Lung microvascular endothelial cell (primary cell): ENCODE data around the gene APCDD1. TPM values are rescaled to one million over a fixed set of nuclear protein-coding genes. Genes with fewer than 3 reads are reported as not detected.
A peak's percentile ranks its signal among the peaks of the same experiment; 100 is the strongest.
"Not testable (repeated sequence)": the region's sequence is repeated elsewhere in the genome, so short reads cannot be mapped to it uniquely, and the experiment has no call there.

Source experiments
- DNase-seq, 2 donors: peaks; one replicate each; pipeline versions ENCODE4 v3.0.0 to v3.0.0-alpha.2; 2010; ENCODE audit warnings: low read depth in 2 of 2
- total RNA-seq: library from RNA; depleted of rRNA; stranded (reverse); fragments of >200 nt; gene quantifications from 2 replicates; pipeline ENCODE4 v1.2.1, GENCODE V29; 2014

The APCDD1 gene
- total RNA-seq, 1 donor from 2014 or later = not detected

DNA sequence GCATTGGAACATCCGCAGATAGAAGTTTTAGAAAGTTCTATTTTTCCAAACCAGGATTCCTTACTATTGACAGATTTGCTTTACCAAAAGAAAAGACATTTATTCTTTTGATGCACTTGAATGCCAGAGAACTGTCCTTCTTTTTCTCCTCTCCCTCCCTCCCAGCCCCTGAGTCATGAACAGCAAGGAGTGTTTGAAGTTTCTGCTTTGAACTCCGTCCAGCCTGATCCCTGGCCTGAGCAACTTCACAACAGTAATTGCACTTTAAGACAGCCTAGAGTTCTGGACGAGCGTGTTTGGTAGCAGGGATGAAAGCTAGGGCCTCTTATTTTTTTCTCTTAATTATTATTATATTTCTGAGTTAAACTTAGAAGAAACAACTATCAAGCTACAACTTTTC lies 33.6 kb downstream of the APCDD1 start:
- no peak for DNase-seq

DNA sequence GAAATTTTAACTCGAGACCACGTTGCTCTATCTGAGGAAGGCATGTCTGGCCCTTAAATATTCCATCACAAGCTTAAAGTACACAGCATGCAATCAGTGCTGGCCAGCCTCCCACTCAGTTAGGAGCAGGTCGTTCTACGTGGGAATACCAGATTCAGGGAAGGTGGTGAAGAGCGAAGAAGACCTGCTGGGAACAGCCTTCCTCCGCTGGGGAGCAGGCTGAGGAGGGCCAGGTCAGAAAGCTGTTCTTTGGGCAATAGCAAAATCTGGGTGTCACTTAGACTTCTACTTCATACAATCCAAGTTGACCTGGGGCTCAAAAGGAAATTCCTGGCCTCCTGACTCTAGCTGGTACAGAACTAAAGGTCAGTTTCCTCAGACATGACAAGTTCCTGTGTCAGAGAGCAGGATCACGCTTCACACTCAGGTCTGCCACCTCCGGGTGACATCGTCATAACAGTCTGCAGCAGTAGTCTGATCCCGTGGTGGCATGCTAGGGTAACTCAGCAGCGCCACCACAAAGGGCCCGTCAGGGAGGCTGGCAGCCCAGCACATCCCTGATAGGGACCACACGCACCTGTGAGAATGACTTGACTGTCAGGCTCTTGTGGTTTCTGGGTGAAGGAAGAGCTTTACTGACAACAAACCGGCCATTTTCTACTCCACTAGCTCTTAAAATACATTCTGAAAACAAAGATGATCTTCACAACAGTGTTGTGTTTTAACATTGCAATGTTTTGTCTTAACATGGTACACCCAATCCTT lies 36.1 kb downstream of the APCDD1 start:
- peak in 1 of 2 donors; percentile 29 for DNase-seq

DNA sequence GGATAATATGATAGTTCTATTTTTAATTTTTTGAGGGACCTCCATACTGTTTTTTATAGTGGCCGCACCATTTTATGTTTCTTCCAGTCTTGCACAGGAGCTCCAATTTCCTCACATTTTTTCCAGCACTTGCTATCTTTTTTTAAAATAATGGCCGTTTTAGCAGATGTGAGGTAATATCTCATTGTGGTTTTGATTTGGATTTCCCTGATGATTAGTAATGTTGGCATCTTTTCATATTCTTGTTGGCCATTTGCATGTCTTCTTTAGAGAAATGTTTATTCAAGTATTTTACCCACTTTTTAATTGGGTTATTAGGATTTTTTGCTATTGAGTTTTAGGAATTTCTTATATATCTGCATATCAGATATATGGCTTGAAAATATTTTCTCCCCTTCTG lies 41.5 kb downstream of the APCDD1 start:
- DNase-seq = no peak

DNA sequence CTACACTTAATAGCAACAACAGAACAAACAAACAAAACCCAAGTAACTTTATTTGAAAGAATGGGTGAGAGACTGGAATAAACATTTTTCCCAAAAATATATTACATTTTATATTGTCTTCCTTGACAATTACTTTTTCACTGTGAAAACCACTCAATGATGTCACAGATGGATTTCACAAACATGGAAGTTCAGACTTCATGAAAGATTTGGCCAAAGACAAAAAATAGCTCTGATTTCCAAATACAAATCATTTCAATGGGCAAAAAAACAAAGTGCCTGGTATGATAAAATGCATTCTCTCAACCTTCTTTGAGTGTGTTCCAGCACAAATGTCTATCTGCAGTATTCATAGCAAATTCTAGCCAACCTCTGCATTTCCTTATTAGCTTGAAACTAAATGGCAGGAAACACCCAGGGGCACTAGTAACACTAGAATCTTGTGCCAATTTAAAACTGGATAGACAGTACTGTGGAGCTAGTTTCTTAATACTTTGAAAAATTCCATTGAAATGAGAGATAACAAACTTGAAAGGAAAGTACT lies 42.8 kb downstream of the APCDD1 start:
- DNase-seq = no peak

DNA sequence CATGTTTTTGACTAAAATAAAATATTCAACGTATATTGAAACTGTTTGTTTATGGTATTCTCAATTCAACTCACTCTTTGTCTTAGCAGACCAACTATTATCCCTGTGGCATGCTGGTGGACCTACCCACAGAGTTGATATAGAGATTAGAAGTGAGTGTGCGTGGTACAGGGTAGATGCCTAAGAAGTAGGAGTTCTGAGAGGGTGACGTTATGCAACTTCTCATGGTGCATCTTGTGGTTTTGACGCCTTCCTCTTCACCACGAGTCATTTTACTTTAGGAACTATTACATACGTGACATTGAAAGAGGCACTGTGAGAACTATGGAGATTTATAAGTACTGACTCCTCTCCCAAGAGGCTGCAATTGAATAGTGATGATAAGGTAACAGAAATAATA lies 44.8 kb downstream of the APCDD1 start:
- DNase-seq = no peak

DNA sequence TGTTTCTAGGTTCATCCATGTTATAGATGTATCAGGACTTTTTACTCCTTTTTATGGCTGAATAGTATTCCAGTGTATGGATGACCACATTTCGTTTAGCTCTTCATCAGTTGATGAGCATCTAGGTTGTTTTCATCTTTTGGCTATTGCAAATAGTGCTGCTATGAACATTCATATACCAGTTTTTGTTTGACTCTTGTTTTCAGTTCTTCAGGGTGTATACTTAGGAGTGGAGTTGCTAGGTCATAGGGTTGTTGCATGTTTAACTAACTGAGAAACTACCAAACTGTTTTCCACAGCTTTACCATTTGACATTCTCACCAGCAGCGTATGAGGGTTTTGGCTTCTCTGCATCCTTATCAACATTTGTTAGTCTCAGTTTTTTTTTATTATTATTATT lies 45.6 kb downstream of the APCDD1 start:
- DNase-seq = no peak

DNA sequence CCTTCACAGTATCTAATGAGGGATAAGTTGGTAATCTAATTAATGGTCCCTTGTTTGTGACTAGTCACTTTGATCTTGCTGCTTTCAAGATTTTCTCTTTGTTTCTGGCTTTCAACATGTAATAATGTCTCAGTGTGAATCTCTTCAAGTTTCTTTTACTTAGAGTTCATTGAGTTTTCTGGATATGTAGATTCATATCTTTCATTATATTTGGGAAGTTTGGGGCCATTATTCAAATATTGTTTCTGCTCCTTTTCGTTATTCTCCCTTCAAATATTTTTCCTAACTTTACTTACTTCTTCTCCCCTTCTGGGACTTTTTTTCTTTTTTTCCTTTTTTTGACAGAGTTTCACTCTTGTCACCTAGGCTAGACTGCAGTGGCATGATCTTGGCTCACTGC lies 50.3 kb downstream of the APCDD1 start:
- DNase-seq = no peak

DNA sequence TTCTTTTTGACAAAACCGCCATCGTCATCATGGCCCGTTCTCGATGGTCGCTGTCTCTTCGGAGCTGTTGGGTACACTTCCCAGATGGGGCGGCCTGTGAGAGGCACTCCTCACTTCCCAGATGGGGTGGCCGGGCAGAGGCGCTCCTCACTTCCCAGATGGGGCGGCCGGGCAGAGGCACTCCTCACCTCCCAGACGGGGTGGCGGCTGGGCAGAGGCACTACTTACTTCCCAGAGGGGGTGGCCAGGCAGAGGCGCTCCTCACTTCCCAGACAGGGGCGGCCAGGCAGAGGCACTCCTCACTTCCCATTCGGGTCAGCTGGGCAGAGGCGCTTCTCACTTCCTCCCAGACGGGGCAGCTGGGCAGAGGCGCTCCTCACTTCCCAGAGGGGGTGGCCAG lies 51.5 kb downstream of the APCDD1 start:
- DNase-seq = not testable (repeated sequence)

DNA sequence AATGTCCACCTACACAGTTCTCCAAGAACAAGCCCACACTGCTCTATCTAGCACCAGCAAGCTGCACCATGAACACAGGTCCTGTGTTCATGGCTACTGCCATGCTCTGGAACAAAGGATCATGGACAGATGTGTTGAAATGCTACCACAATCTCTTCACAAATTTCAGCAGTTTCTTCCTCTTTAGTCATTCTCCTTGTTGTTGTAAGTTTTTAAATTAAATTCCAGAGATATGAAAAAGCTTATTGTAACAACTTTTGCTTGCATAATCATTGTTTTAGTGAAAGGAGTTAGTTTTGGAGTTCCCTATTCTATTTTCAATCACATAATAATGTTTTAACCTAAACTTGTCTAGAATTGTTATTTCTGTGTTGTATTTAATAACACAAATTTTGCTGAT lies 54.2 kb downstream of the APCDD1 start:
- no peak for DNase-seq

DNA sequence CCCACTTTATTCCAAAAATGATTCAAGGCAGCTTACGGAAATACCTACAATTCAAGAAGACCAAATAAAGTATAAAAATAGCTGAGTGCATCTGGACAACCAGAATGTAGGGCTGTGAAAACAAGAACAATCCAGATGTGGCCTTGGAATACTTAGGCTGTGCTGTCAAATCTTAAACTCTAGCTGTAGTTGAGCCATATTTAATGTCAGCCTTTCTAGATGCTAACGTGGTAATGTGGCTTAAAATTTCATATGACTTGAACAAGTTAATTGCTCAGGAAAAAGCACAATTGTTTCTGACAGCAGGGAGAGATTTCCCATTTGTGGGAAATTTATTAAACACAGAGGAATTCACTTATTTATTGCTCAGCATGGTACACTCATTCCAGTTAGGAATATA lies 56.8 kb downstream of the APCDD1 start:
- DNase-seq = no peak

DNA sequence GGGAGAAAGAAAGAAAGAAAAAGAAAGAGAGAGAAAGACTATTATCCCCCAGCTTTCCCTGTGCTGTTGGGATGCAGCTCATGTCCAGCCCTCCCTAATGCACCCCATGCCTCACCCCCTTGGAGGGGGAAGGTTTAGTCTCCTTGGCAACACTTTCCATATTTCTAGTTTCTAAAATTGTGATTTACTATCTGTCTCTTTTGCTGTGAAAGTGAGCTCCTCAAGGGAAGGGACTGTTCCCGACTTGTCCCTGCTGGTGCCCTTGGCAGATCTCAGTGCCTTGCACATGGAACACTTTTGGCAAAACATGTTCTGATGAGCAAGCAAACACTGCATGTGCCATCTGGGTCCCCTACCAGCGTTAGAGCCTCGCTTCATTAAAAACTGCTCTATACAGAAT lies 59.6 kb downstream of the APCDD1 start:
- DNase-seq = no peak

DNA sequence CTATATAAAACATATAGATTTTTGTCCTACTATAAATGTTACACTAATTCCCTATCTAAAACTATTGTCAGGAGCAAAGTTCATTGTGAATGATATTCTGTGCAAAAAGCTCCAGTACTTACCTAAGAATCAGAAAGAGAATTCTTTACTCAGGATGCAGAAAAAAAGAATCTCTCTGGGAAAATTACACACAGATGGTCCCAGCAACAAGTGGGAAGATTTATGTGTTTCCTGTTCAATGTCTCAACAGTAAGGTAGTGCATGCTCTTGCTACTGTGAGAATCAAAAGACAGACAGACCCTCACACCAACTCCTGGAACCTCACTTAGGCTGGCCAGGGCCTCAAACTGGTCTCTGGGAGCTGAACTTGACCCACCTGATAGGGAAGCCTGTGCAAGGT lies 60.2 kb downstream of the APCDD1 start:
- no peak for DNase-seq

DNA sequence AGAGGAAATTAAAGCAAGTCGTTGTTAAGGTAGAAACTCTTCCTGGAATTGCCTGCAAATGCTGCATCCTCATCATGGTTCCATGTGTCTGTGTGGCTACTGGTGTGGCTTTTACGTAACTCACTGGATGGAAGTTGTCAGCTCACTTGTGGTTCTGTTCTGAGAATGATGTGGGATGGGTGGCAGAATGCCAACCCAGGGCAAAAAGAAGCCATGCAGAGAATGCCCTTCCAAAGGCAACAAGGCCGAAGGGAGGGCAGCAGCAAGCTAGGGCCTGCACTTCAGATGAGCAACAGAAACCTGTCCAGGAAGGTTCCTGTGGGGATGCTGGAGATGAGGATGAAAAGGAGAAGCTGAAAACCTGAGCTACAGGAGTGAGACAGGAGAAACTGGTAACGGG lies 61.0 kb downstream of the APCDD1 start:
- DNase-seq = no peak

DNA sequence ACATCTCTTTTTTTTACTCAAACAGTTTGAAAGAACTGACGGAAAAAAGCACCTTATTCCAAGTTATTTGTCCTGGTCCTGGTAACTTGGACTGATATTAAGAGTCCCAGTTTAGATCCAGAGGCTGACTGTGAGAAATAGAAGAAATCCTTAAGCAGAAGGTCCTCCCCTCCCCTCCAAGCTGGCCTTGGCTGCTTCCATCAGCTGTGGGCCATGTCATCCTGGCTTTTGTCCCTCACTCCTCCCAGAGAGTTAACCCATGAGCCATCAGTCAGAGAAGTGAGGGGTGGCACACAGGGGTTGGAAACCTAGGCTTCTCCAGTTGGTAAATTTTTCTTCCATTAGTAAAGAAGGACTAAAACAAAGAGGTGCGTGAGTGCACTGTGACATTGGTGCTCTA lies 61.6 kb downstream of the APCDD1 start:
- no peak for DNase-seq

DNA sequence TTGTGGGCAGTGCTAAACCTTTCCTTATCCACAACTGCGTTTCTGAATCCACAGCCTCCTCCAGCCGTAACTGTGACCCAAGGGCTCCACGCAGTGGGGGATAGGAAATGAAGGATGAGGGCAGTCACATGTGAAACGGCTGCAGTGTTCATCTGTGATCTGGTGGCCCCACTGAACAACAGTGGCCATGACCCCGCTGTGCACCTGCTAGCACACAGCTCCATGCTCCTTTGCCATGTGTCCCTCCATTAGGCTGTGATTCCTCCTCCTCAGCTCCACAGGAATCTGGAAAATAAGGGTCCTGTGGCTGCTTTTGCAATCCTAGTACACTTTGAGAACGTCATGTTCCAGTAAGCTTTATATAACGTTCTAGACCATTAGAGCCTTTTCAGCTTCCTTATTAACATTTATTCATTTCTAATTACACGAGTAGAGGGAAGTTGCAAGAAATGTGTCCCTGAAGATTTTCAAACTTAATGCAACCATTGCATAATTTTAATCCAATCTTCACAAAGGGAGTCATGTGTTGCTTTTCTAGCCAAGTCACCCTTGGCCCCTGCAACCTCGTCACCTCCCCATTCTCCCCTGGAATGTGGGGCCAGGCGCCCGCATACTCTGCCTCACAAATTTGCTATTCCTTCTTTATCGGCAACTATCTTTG lies 64.3 kb downstream of the APCDD1 start:
- DNase-seq = peak in 1 of 2 donors; percentile 33

DNA sequence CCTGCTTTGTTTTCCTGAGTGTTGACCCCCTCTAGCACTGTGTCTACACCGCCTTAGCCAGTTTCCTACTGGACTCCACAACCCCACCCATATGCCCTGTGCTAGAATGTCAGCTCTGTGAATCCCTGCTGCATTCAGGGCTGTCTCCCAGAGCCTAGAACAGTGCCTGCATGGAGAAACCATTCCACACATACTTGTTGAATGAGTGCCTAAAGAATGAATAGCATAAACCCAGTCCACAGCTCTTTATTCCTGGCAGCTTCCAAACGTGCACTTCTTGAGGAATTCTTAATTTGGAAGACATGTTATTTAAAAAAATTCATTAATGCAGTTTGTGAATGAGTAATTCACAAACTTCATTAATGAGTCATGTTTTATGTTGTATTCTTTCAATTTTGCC lies 64.9 kb downstream of the APCDD1 start:
- no peak for DNase-seq

DNA sequence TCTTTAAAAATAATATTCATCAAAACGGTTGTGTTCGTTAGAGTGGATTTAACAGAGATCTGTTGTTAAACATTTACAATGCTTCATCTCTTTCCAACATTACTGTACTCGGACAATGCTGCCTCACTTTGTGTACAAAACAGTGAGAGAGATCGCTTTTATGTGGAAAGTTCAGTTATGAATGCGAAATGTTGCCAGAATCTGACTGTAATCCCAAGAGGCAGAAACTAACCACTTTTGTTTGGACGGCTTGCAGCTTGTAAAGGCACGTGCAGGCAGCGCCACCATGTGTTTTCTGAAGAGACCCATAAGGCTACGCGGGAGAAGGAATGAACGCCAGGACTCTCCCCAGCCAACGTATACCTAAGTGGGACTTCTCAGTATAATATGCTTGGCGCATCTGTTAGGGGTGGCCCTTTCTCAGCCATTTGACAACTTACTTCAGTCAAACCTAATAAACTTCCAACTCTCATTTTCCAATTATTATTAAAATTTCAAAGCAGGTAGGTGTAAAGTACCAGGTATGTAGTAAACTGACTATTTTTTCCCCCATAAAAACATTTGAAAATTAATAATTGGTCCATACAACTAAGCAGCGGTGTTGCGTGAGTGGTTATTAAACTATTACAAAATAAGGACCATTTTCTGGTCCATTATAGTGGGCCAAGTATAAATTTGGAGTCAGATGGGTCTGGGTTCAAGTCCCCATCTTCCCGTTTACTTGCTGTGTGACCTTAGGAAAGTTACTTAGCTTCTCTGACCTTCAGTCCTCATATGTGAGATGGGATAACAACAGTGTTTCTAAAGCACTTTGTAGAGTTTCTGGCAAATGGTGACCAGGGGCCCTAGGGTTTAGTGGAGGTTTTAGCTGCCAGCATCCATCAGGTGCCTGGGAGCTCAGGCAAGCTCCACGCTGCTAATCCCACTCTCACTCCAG lies 65.8 kb downstream of the APCDD1 start:
- peak; percentile 87 to 95 for DNase-seq

DNA sequence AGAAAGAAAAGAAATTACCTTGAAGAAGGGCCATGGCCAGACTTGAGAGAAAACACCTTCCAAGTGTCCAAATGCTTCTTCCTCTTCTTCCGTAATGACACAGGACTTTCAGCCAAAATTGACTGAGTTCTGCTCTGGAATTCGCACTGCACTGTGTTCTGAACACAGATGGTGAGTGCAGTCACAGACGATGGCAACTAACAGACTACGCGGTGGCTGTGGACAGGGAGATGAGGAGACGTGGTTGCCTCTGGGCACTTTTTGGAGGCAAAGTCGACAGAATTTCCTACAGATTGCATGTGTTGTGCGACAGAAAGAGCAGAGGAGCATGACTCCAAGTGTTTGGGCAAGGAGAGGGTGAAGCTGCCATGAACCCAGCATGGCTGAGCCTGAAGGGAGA lies 67.1 kb downstream of the APCDD1 start:
- DNase-seq = no peak

DNA sequence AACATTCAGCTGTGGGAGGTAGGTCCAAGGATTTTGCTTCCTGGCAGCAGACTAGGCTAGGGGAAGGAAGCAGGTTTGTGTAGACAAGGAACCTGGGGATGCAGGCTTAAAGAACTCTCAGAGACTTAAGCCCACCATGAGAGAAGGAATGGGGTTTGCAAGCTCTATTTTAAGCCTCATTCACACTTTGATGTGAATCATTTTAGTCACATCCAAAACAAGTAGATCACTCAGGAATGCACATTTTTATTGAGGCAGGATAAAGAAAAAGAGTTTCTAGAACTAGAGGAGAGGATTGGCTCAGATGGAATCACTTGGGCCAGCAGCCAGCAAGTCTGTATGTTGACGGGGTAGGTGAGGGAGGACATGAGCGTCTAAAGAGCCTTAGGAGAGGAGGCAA lies 68.1 kb downstream of the APCDD1 start:
- no peak for DNase-seq

DNA sequence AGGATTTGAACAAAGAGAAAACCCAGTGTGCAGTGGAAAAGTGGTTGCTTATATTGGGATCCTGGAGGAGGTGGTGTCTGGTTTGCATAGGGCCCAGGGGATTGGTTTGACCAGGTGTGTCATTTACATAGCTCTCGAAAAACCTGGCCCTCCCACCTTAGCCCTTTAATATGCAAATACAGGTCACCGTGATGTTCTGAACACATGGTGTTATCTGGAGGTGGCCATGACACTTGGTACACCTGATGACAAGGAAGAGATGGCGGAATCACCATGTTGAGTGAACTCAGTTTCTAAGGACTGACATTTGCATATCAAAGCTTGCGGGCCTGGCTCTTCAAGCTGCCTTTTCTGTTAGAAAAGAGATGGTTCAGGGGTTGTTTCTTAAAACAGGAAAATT lies 69.1 kb downstream of the APCDD1 start:
- no peak for DNase-seq

DNA sequence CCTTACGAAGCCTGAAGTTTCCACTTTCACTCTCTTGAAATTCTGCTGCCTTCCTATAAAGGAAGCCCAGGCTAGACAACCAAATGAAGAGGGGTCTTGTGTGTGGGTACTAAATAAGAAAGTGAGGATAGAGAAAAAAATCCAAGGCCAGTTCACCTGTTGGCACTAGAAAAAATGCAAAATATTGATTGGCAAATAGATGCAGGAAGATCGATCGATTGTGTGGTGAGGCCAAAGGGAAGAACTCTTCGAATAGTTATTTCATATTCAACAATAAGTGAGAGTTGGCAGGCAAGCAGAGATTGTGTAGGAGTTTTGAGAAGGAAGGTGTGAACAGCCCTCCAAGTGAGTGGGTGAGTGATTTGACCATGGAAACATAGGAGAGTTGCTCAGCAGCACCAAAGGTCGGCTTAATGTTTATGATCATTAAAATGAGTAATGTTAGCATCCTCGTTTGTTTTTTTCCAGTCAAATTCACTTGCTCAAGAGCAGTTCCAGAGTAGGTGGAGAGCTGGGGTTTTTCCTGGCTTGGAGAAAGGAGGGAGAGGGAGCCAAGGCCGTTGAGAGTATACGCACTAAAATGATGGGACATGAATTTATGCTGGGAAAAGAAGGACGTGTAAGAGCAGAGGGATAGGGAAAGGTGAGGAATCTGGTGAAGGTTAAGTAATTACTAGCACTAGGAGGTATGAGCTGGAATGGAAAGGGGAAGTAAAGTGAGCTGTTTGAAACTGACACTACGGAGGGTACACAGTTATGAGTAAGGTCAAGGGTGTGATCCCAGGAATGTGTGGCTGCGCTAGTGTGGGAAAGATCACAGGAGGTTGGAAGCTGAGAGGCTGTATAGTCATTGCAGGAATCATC lies 70.3 kb downstream of the APCDD1 start:
- DNase-seq = no peak
